Measurements from ENCODE around the gene EPHA5.
A peak's percentile ranks its signal among the peaks of the same experiment; 100 is the strongest.

Gene EPHA5

DNA sequence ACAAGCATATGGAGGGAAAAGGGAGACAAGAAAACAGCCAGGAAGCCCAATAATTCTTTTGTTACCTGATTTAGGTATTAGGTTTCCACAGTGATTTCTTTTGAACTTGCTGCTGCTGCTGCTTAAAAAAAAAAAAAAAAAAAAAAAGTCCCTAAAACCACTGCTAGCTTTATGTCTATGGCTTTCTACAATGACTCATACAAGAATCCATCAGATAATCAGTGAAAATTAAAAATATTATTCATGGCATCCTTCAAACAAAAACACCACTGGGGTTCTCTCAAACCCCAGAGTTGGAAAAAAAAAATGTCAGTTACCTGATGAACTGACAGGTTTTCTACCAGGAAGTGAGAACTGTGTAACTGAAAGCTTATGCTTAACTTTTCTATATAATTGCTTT is 14.3 kb downstream of the EPHA5 start:
- H3K4me3 ChIP-seq (ENCODE audit: low read length) = no peak overlapping the region
- TF ChIP-seq, protein P1, sequence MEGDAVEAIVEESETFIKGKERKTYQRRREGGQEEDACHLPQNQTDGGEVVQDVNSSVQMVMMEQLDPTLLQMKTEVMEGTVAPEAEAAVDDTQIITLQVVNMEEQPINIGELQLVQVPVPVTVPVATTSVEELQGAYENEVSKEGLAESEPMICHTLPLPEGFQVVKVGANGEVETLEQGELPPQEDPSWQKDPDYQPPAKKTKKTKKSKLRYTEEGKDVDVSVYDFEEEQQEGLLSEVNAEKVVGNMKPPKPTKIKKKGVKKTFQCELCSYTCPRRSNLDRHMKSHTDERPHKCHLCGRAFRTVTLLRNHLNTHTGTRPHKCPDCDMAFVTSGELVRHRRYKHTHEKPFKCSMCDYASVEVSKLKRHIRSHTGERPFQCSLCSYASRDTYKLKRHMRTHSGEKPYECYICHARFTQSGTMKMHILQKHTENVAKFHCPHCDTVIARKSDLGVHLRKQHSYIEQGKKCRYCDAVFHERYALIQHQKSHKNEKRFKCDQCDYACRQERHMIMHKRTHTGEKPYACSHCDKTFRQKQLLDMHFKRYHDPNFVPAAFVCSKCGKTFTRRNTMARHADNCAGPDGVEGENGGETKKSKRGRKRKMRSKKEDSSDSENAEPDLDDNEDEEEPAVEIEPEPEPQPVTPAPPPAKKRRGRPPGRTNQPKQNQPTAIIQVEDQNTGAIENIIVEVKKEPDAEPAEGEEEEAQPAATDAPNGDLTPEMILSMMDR (conservative IDR thresholded peaks at IDR 0.05; ENCODE audit: low read length) = no peak
- DNase-seq (ENCODE audit: low read depth) = no peak

DNA sequence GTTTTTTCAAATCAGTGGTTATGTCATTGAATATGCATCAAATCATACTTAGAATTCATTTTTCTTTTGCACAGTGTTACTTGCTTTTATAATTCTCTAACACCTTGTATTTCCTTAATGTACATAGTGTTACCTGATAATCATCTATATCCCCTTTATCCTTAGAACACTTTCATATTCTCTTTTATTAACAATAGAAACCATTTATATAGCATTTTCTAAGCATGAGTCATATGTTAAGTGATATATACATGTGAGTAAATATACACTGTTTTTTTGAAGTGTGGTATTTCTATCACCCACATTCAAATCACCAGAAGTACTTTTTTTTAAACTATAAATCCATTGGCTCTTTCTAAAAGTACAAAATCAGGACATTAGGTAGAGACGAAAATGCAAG is 15.3 kb downstream of the EPHA5 start:
- no peak overlapping the region for H3K4me3 ChIP-seq (ENCODE audit: low read length)
- TF ChIP-seq, protein P1 (conservative IDR thresholded peaks at IDR 0.05; ENCODE audit: low read length) = no peak
- no peak for DNase-seq (ENCODE audit: low read depth)

DNA sequence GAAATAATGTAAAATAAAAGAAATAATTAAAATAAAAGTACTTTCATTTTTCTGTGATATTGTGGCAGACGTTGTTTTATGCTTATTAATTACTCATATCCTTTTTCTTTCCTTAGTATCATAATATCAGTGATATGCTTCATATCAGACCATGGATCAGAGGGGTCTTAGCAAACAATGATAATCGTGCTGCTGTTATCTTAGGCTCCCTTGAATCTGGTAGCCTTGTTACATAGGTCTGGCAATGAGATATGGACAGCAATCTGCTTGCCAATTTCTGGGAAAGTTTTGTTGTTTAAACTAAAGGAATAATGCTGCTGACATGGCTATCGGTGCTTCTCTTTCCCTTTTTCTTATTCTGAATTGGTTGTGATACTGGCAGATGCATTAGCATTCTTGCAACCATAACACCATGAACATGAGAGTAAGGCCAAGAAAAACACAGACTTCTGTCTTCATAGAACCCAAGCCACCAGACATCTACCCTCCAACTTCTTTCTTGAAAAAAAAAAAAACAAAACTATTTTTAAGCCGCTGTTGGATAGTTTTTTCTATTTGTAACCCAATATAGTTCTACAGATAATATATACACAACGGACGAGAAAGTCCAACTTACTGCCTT is 16.4 kb downstream of the EPHA5 start:
- H3K4me3 ChIP-seq (ENCODE audit: low read length) = no peak overlapping the region
- no peak for DNase-seq (ENCODE audit: low read depth)

DNA sequence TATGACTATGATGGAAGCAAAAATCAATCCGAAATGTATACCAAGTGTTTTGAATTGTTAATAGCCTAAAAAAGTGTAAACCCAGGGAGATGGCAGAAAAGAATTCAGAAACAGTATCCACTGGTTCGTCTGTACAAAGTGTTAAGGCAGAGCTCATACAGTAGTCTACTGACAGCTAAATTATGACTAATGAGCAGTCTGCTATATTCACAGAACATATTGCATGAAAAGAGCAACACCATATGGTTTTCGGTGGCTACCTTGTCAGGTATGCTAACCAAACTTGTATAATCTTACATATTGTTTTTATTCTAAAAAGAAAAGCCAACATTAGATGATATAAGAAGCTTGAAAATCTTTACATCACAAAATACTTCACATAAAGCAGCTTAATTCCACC is 18.5 kb downstream of the EPHA5 start:
- TF ChIP-seq, protein P1 (conservative IDR thresholded peaks at IDR 0.05; ENCODE audit: low read length) = no peak
- no peak for DNase-seq (ENCODE audit: low read depth)
- H3K4me3 ChIP-seq (ENCODE audit: low read length) = no peak overlapping the region

More for the DNA sequence above, 16.4 kb downstream of the EPHA5 start:
- TF ChIP-seq, protein P1 (conservative IDR thresholded peaks at IDR 0.05; ENCODE audit: low read length) = no peak

DNA sequence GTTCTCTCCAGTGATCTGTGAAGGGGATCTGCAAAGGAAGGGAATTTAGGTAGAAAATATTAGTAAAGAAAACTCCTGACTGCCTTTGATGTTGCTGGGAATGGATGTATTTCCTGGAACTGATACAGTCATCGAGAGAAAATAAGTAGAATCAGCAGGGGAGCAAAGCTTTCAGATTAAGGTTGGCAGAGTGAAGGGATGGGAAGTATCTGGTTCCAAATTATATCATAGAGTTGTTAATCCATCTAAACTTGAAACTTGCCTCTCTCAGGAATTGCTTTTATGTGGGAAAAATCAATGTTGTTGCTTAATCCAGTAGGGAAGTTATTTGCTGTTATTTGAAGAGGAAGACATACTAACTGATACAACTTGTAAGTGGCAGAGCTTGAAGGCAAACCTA is 19.3 kb downstream of the EPHA5 start:
- TF ChIP-seq, protein P1 (conservative IDR thresholded peaks at IDR 0.05; ENCODE audit: low read length) = no peak
- no peak for DNase-seq (ENCODE audit: low read depth)
- no peak overlapping the region for H3K4me3 ChIP-seq (ENCODE audit: low read length)

DNA sequence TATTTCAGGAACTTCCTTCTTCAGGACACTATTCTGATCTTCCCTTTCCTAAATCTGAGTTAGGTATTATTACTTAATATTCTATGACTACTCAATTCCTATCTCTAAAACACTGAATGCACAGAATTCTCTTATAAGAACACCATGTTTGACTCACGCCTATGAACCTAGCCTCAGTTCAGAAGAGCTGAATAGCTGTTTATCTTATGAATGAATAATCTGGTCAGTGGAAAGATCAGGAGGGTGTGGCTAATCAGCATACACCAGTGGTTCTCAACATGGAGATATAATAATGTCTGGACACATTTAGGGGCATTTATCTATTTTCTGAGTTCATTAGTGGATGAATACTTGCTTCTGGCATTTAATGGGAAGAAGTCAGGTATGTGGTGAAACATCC is 24.2 kb downstream of the EPHA5 start:
- TF ChIP-seq, protein P1 (conservative IDR thresholded peaks at IDR 0.05; ENCODE audit: low read length) = no peak
- no peak for DNase-seq (ENCODE audit: low read depth)
- H3K4me3 ChIP-seq (ENCODE audit: low read length) = no peak overlapping the region

GRCh38 chr4:65645185-65645584 is 25.1 kb downstream of the EPHA5 start:
- DNase-seq (ENCODE audit: low read depth) = peak; percentile 14
- TF ChIP-seq, protein P1 (conservative IDR thresholded peaks at IDR 0.05; ENCODE audit: low read length) = no peak
- H3K4me3 ChIP-seq (ENCODE audit: low read length) = no peak overlapping the region

Data from AG10803 (cell line).